GM12878 (cell line): Measurements from ENCODE around the gene RIPOR3. TPM values are rescaled to one million over a fixed set of nuclear protein-coding genes. Genes with fewer than 3 reads are reported as not detected.

ENCODE experiments used
- ATAC-seq: fragments of 200-7000 bp; cut with Tn5 transposase; 3 replicates; pipeline ENCODE4 v1.9.1; 2020; ENCODE audit warnings: mild to moderate bottlenecking, moderate library complexity
- BruUV-seq: library from RNA; stranded (reverse); fragments of 400-500 nt; replicated peaks from 2 replicates; lab custom pipeline; 2021; lab: Mats Ljungman, UMichigan
- CTCF ChIA-PET: fragments of 300-600 bp; sonication (Branson Sonifier 250); formaldehyde crosslinking; extraction: SDS; loops from one replicate; lab custom pipeline; 2021; ENCODE audit warnings: inconsistent platforms; lab: Yijun Ruan, JAX
- POLR2A ChIA-PET: fragments of 350-600 bp; formaldehyde crosslinking; extraction: SDS; loops from one replicate; lab custom pipeline; 2021; ENCODE audit warnings: inconsistent platforms; lab: Charles Lee
- RAD21 ChIA-PET: fragments of 300-600 bp; sonication (Branson Sonifier 250); formaldehyde crosslinking; loops from one replicate; lab custom pipeline; 2023; ENCODE audit warnings: antibody characterized with exemption; ENCODE audit not compliant: unreplicated experiment; lab: Charles Lee
- SMC1A ChIA-PET: fragments of 300-600 bp; sonication (Branson Sonifier 250); formaldehyde crosslinking; loops from one replicate; lab custom pipeline; 2023; ENCODE audit not compliant: unreplicated experiment, uncharacterized antibody; lab: Charles Lee
- DNase-seq: peaks from one replicate; pipeline ENCODE4 v3.0.0-alpha.2; 2011; ENCODE audit warnings: low read depth, low spot score
- FAIRE-seq: peaks from 3 replicates; lab custom pipeline; 2011; peaks lifted over from hg19 to GRCh38; lab: Jason Lieb, UNC
- H2AFZ ChIP-seq: 2 replicates; pipeline ENCODE4 v1.6.0; 2011; ENCODE audit warnings: low read depth, low read length, control low read depth; ENCODE audit not compliant: control insufficient read depth
- H3K27ac ChIP-seq: 2 replicates; pipeline ENCODE4 v1.5.1; 2011; ENCODE audit warnings: control low read depth; ENCODE audit not compliant: control insufficient read depth, insufficient read depth
- H3K27me3 ChIP-seq, 2 experiments: replicated peaks in 1 of 2; 2 replicates each; pipeline versions ENCODE4 v1.6.0 to v1.6.1; 2011; ENCODE audit warnings: low read length in 1 of 2; ENCODE audit not compliant: control insufficient read depth in 2 of 2, insufficient read depth in 2 of 2
- H3K36me3 ChIP-seq, 2 experiments: 2 replicates each; pipeline ENCODE4 v1.5.1; 2011; ENCODE audit warnings: low read length in 1 of 2; ENCODE audit not compliant: control insufficient read depth in 2 of 2, insufficient read depth in 2 of 2
- H3K4me1 ChIP-seq: 2 replicates; pipeline ENCODE4 v1.6.1; 2011; ENCODE audit warnings: mild to moderate bottlenecking, low read length, moderate library complexity, mixed read lengths; ENCODE audit not compliant: control insufficient read depth, insufficient read depth
- H3K4me2 ChIP-seq: 2 replicates; pipeline ENCODE4 v1.6.0; 2011; ENCODE audit warnings: control low read depth; ENCODE audit not compliant: control insufficient read depth, insufficient read depth
- H3K4me3 ChIP-seq: fragments of 200-600 bp; sonication (generic); 2 replicates; pipeline ENCODE4 v1.5.1; 2016
- H3K79me2 ChIP-seq: 2 replicates; pipeline ENCODE4 v1.6.0; 2011; ENCODE audit warnings: low read length; ENCODE audit not compliant: control insufficient read depth, insufficient read depth
- H3K9ac ChIP-seq: 2 replicates; pipeline ENCODE4 v1.8.0; 2011; ENCODE audit warnings: low read length, control low read depth, mixed read lengths; ENCODE audit not compliant: control insufficient read depth, insufficient read depth
- H3K9me3 ChIP-seq: replicated peaks from 3 replicates; pipeline ENCODE4 v1.5.1; 2011; ENCODE audit warnings: mild to moderate bottlenecking, low read length; ENCODE audit not compliant: control insufficient read depth, insufficient read depth
- H4K20me1 ChIP-seq: 2 replicates; pipeline ENCODE4 v1.6.0; 2011; ENCODE audit not compliant: control insufficient read depth, insufficient read depth
- CREM ChIP-seq: IDR thresholded peaks from 2 replicates; pipeline ENCODE4 v1.6.1; 2014; ENCODE audit warnings: antibody characterized with exemption, low read depth
- E4F1 ChIP-seq: fragments of 450-650 bp; IDR thresholded peaks from 2 replicates; pipeline ENCODE4 v1.6.1; 2018; ENCODE audit warnings: borderline replicate concordance, mild to moderate bottlenecking; ENCODE audit not compliant: partially characterized antibody
- ESRRA ChIP-seq: IDR thresholded peaks from 2 replicates; pipeline ENCODE4 v1.6.1; 2012; ENCODE audit warnings: mild to moderate bottlenecking, low read length, improper control_type of control experiment
- JUNB ChIP-seq: IDR thresholded peaks from 2 replicates; pipeline ENCODE4 v1.6.1; 2016; ENCODE audit warnings: antibody characterized with exemption, mild to moderate bottlenecking
- PAX5 ChIP-seq: IDR thresholded peaks from 2 replicates; pipeline ENCODE4 v1.6.1; 2011; ENCODE audit warnings: low read depth, low read length, borderline replicate concordance
- POLR2AphosphoS5 ChIP-seq: IDR thresholded peaks from 2 replicates; pipeline ENCODE4 v1.6.1; 2011; ENCODE audit warnings: mild to moderate bottlenecking, low read length, inconsistent platforms
- YBX1 ChIP-seq: fragments of 450-650 bp; IDR thresholded peaks from 2 replicates; pipeline ENCODE4 v1.6.1; 2016; ENCODE audit warnings: antibody characterized with exemption
- YY1 ChIP-seq: IDR thresholded peaks from 2 replicates; pipeline ENCODE4 v1.6.1; 2011; ENCODE audit warnings: low read depth, mild to moderate bottlenecking, low read length
- WGBS: methylation state at CpG from one replicate; pipeline ENCODE4 v1.1.6; 2016; ENCODE audit warnings: low lambda C conversion rate; ENCODE audit not compliant: insufficient replicate concordance, insufficient coverage; ENCODE audit errors: missing lambda C conversion rate; 5-methylcytosine and 5-hydroxymethylcytosine counted together
- in situ Hi-C: fragments of 300-500 bp; cut with MboI; formaldehyde crosslinking; loops from 9 replicates; pipeline ENCODE4 v1.14.3; 2018; ENCODE audit warnings: mixed read lengths
- intact Hi-C: fragments of 100-400 bp; cut with micrococcal nuclease; formaldehyde crosslinking; loops from one replicate; pipeline ENCODE4 v1.14.2; 2022; ENCODE audit not compliant: unreplicated experiment
- polyA plus RNA-seq, 11 experiments: library from polyadenylated mRNA; depleted of rRNA in 4 of 11; unstranded in 6 of 11; stranded (reverse) in 5 of 11; fragments of >200 nt; fragmentation: Nextera tagmentation in 4 of 11; fragmentation: Illumina TruSeq in 1 of 11; extraction: Ambion mirVana in 4 of 11; extraction: Trizol in 1 of 11; gene quantifications; 1 replicate in 1 of 11; 2 replicates in 10 of 11; pipeline versions ENCODE4 v1.2.1 to v1.2.3, GENCODE V29; 2011 to 2016; ENCODE audit warnings: inconsistent platforms in 2 of 11, missing spikeins in 2 of 11, low read depth in 1 of 11
- total RNA-seq, 4 experiments: library from RNA; depleted of rRNA in 3 of 4; stranded (reverse); fragments of >200 nt in 3 of 4; fragmentation: Illumina TruSeq in 1 of 4; extraction: Trizol in 1 of 4; gene quantifications; 2 replicates each; pipeline versions ENCODE4 v1.2.1 to v1.2.3, GENCODE V29; 2013 to 2021

Gene RIPOR3
- total and polyA plus RNA-seq, 10 of the 15 experiments (the other 5 are each of a cell fraction or from before 2014, with no cell fraction given), result 0.04 to 0.55 (median 0.12) TPM; not detected in 6

GRCh38 chr20:50584687-50585086 is 106.7 kb downstream of the RIPOR3 start:
- no peaks in the 10 kb centered on the region for H3K9me3 ChIP-seq
- ChIA-PET CTCF (interaction anchor here (1.1 to 5.8 kb wide), 8 partner anchors 9 to 120 kb away, joined by 3 to 36 read pairs (median 4); no protein-coding TSS in a partner anchor), POLR2A (no interaction called here), RAD21 (no interaction called here), SMC1A (no interaction called here)
- no peaks in the 10 kb centered on the region for H3K4me1 ChIP-seq
- no peaks in the 10 kb centered on the region for H3K79me2 ChIP-seq
- H3K27ac ChIP-seq, result no peak overlapping the region
- no peak overlapping the region for H3K4me3 ChIP-seq
- H3K27me3 ChIP-seq, result no peaks in the 10 kb centered on the region
- no peaks in the 10 kb centered on the region for H4K20me1 ChIP-seq
- TF ChIP-seq PAX5 (no peak), ESRRA (no peak), JUNB (no peak), E4F1 (no peak), YBX1 (no peak), POLR2AphosphoS5 (no peak), CREM (no peak), YY1 (no peak)
- H2AFZ ChIP-seq, result no peak overlapping the region
- intact Hi-C loops (loop anchor here (5.0 kb wide), 1 partner anchor 122 kb away; no protein-coding TSS in a partner anchor), in situ Hi-C loops (no loop called here)
- H3K4me2 ChIP-seq, result no peak overlapping the region
- WGBS, result 98% methylated on average over 2 of the region's 2 CpGs
- DNase-seq, result no peak
- H3K36me3 ChIP-seq, result peaks cover 40 to 60% of the 10 kb centered on the region in 2 experiments
- no peak for ATAC-seq
- no peak for FAIRE-seq
- BruUV-seq, result no TSS peak
- H3K9ac ChIP-seq, result no peak overlapping the region
